ENCODE measurements around the gene KLHL36. TPM values are rescaled to one million over a fixed set of nuclear protein-coding genes. Genes with fewer than 3 reads are reported as not detected.

KLHL36 gene
- total and polyA plus RNA-seq, 9 of the 15 experiments (the other 6 are each of a cell fraction or from before 2014, with no cell fraction given) = 2.1 to 51.2 (median 18.5) TPM

DNA sequence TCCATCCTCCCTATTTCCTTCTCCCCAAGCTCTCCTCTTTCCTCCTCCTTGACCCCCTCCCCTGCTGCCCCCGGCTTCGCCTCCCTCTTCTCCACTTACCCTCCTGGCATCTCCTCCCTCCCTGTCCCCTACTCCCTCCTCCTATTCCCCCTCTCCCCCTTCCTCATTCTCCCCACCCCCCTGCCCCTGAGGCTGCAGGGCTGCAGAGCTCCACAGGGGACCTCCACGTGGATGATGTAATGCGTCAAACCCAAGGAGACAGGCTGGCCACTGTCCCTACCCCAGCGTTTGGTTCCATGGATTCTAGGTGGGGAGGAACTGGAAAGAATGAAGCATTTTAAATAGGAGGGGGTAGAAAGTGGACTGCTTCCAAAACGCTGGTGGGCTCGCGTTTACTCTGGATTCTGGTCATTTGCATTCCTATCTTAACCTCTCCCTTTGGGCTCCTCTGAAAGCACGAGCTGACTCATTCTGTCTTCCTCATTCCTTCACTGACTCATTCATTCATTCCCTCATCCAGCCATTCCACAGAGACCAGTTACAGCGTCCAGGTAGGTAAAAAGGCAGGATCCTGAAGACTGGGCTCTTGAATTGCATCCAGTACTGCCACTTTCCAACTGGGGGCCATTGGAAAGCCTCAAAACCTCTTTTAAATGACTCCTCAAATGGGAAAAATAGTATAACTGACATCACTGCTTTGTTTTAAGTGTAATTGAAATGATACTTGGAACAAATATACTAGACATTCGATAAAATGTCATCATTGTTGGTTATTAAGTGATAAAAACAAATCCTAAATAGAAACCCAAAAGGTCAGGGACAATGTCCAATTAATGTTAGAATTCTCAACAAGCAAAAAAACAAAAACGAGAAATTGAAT is 29.5 kb upstream of the KLHL36 start (continued):
- TF ChIP-seq ZNF639 (CRISPR knock-in tag; conservative IDR thresholded peaks at IDR 0.05 in 1 of 2, IDR thresholded peaks at IDR 0.05 in 1 of 2) (no peak), ZNF507 (tag; conservative IDR thresholded peaks at IDR 0.05) (no peak), ETV1 (tag; conservative IDR thresholded peaks at IDR 0.05; ENCODE audit: low read depth) (no peak), SRSF9 (IDR thresholded peaks at IDR 0.05; ENCODE audit: borderline replicate concordance, low read depth, low read length) (no peak), NFIC (IDR thresholded peaks at IDR 0.05) (peak; percentile 23; the same call in 1 of the 2 replicates), RBBP5 (IDR thresholded peaks at IDR 0.05; ENCODE audit: borderline replicate concordance, insufficient read depth, low read length, poor library complexity, severe bottlenecking) (no peak), SPI1 (IDR thresholded peaks at IDR 0.05; ENCODE audit: borderline replicate concordance, low read depth, low read length) (peak; percentile 70; the same call in 1 of the 2 replicates), HDAC3 (IDR thresholded peaks at IDR 0.05; ENCODE audit: borderline replicate concordance, partially characterized antibody) (peak; percentile 49), RFX1 (IDR thresholded peaks at IDR 0.05) (no peak), SP2 (IDR thresholded peaks at IDR 0.05; ENCODE audit: extremely low read depth, low read depth, low read length, poor library complexity, severe bottlenecking) (no peak), PTTG1 (tag; IDR thresholded peaks at IDR 0.05; ENCODE audit: low read depth) (no peak), RBM14 (IDR thresholded peaks at IDR 0.05; ENCODE audit: borderline replicate concordance, insufficient read depth, low read depth, low read length) (no peak), ASH1L (IDR thresholded peaks at IDR 0.05; ENCODE audit: borderline replicate concordance, low read depth, partially characterized antibody) (no peak), ZFP30 (CRISPR knock-in tag; IDR thresholded peaks at IDR 0.05; ENCODE audit: borderline replicate concordance) (no peak), NFATC3 (IDR thresholded peaks at IDR 0.05) (0 out of 2 replicates have a peak, but pooled peaks have one; percentile 37), ZC3H4 (CRISPR knock-in tag; IDR thresholded peaks at IDR 0.05; ENCODE audit: borderline replicate concordance) (no peak), SRSF1 (IDR thresholded peaks at IDR 0.05; ENCODE audit: low read depth, low read length) (no peak), DPF2 (IDR thresholded peaks at IDR 0.05) (peak; percentile 82), TOE1 (IDR thresholded peaks at IDR 0.05; ENCODE audit: borderline replicate concordance) (peak; percentile 60; the same call in 1 of the 2 replicates), TOE1 (CRISPR knock-in tag; IDR thresholded peaks at IDR 0.05; ENCODE audit: borderline replicate concordance, low read depth) (no peak), CREM (IDR thresholded peaks at IDR 0.05; ENCODE audit: low read depth) (peak; percentile 65), CBFA2T2 (conservative IDR thresholded peaks at IDR 0.05) (no peak), WHSC1 (IDR thresholded peaks at IDR 0.05; ENCODE audit: low read length) (no peak)
- TF ChIP-seq, protein P1, sequence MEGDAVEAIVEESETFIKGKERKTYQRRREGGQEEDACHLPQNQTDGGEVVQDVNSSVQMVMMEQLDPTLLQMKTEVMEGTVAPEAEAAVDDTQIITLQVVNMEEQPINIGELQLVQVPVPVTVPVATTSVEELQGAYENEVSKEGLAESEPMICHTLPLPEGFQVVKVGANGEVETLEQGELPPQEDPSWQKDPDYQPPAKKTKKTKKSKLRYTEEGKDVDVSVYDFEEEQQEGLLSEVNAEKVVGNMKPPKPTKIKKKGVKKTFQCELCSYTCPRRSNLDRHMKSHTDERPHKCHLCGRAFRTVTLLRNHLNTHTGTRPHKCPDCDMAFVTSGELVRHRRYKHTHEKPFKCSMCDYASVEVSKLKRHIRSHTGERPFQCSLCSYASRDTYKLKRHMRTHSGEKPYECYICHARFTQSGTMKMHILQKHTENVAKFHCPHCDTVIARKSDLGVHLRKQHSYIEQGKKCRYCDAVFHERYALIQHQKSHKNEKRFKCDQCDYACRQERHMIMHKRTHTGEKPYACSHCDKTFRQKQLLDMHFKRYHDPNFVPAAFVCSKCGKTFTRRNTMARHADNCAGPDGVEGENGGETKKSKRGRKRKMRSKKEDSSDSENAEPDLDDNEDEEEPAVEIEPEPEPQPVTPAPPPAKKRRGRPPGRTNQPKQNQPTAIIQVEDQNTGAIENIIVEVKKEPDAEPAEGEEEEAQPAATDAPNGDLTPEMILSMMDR (IDR thresholded peaks at IDR 0.05 in 2 of 3, conservative IDR thresholded peaks at IDR 0.05 in 1 of 3; ENCODE audit: insufficient read depth in 2 of 3, low read depth in 1 of 3, low read length in 3 of 3) = peak in 1 of 3 experiments; percentile 15; a peak in 1 of 6 replicates
